Endothelial cell of umbilical vein (primary cell): ENCODE results near the gene KCNJ6. TPM values are rescaled to one million over a fixed set of nuclear protein-coding genes. Genes with fewer than 3 reads are reported as not detected.

ENCODE experiments used
- BruUV-seq: library from RNA; stranded (reverse); fragments of 400-500 nt; replicated peaks from 2 replicates; lab custom pipeline; 2021; lab: Mats Ljungman, UMichigan
- CTCF ChIA-PET: fragments of 300-600, 350-600 bp; sonication (Branson Sonifier 250); formaldehyde crosslinking; loops from one replicate; lab custom pipeline; 2021; ENCODE audit warnings: antibody characterized with exemption, inconsistent platforms; lab: Charles Lee
- POLR2A ChIA-PET: fragments of 300-600, 350-600 bp; sonication (Branson Sonifier 250); formaldehyde crosslinking; loops from one replicate; lab custom pipeline; 2021; ENCODE audit warnings: antibody characterized with exemption, inconsistent platforms; lab: Charles Lee
- DNase-seq: peaks from one replicate; pipeline ENCODE4 v3.0.0-alpha.2; 2011; ENCODE audit warnings: low read depth, low spot score
- FAIRE-seq: peaks from 2 replicates; lab custom pipeline; 2011; peaks lifted over from hg19 to GRCh38; lab: Jason Lieb, UNC
- H2AFZ ChIP-seq: 2 replicates; pipeline ENCODE4 v1.6.0; 2012; ENCODE audit warnings: low read depth, low read length, control low read depth, inconsistent platforms
- H3K27ac ChIP-seq: 2 replicates; pipeline ENCODE4 v1.5.1; 2011; ENCODE audit warnings: low read depth, mild to moderate bottlenecking, control low read depth, low read length, moderate library complexity; ENCODE audit not compliant: insufficient read depth
- H3K27me3 ChIP-seq, 2 experiments: 2 replicates each; pipeline versions ENCODE4 v1.6.0 to v1.6.1; 2011; ENCODE audit warnings: low read length in 2 of 2, mixed read lengths in 1 of 2; ENCODE audit not compliant: control insufficient read depth in 2 of 2, insufficient read depth in 2 of 2
- H3K36me3 ChIP-seq, 2 experiments: 2 replicates in 1 of 2; 3 replicates in 1 of 2; pipeline ENCODE4 v1.5.1; 2011; ENCODE audit warnings: low read length in 2 of 2, mild to moderate bottlenecking in 1 of 2, moderate library complexity in 1 of 2; ENCODE audit not compliant: control insufficient read depth in 2 of 2, insufficient read depth in 2 of 2; ENCODE audit errors: extremely low read depth in 1 of 2
- H3K4me1 ChIP-seq: 3 replicates; pipeline ENCODE4 v1.5.1; 2011; ENCODE audit warnings: mild to moderate bottlenecking, low read length; ENCODE audit not compliant: control insufficient read depth, insufficient read depth; ENCODE audit errors: extremely low read depth
- H3K4me2 ChIP-seq: 2 replicates; pipeline ENCODE4 v1.6.1; 2011; ENCODE audit warnings: low read length, control low read depth, mixed read lengths; ENCODE audit not compliant: insufficient read depth
- H3K4me3 ChIP-seq, 3 experiments: fragments of 200-600 bp in 1 of 3; sonication (generic), shearing (Covaris generic) in 1 of 3; replicated peaks in 1 of 3; 2 replicates each; pipeline ENCODE4 v1.5.1; 2011 to 2016; ENCODE audit warnings: control low read depth in 3 of 3, low read length in 3 of 3, mild to moderate bottlenecking in 2 of 3, inconsistent platforms in 1 of 3, low read depth in 1 of 3, moderate library complexity in 1 of 3; ENCODE audit not compliant: insufficient read depth in 1 of 3
- H3K79me2 ChIP-seq: 2 replicates; pipeline ENCODE4 v1.6.0; 2012; ENCODE audit warnings: low read length, inconsistent platforms; ENCODE audit not compliant: control insufficient read depth, insufficient read depth
- H3K9ac ChIP-seq: replicated peaks from 2 replicates; pipeline ENCODE3; 2011; ENCODE audit warnings: low read length, control low read depth; ENCODE audit not compliant: insufficient read depth; ENCODE audit errors: extremely low read depth
- H3K9me1 ChIP-seq: replicated peaks from 3 replicates; pipeline ENCODE4 v1.6.0; 2011; ENCODE audit warnings: mild to moderate bottlenecking, low read length; ENCODE audit not compliant: control insufficient read depth, insufficient read depth; ENCODE audit errors: extremely low read depth
- H3K9me3 ChIP-seq: replicated peaks from 2 replicates; pipeline ENCODE4 v1.5.1; 2012; ENCODE audit warnings: low read length, inconsistent platforms; ENCODE audit not compliant: control insufficient read depth, insufficient read depth
- H4K20me1 ChIP-seq: replicated peaks from 2 replicates; pipeline ENCODE3; 2011; ENCODE audit warnings: mild to moderate bottlenecking, low read length; ENCODE audit not compliant: control insufficient read depth, insufficient read depth; ENCODE audit errors: extremely low read depth
- CTCF ChIP-seq, 2 donors: IDR thresholded peaks; 1 replicate in 1 of 2; 2 replicates in 1 of 2; pipeline ENCODE4 v1.5.1; 2011; ENCODE audit warnings: low read length in 2 of 2, mild to moderate bottlenecking in 2 of 2, moderate library complexity in 2 of 2, control low read depth in 1 of 2, inconsistent platforms in 1 of 2, low read depth in 1 of 2; ENCODE audit not compliant: insufficient read depth in 1 of 2; ENCODE audit errors: extremely low read depth in 1 of 2
- EZH2 ChIP-seq: IDR thresholded peaks from 2 replicates; pipeline ENCODE4 v1.6.1; 2012; ENCODE audit warnings: borderline replicate concordance, low read depth, mild to moderate bottlenecking, moderate library complexity, low read length, inconsistent platforms; ENCODE audit not compliant: severe bottlenecking
- FOS ChIP-seq: IDR thresholded peaks from 2 replicates; pipeline ENCODE4 v1.6.1; 2011; ENCODE audit warnings: mild to moderate bottlenecking, low read length, moderate library complexity, borderline replicate concordance; ENCODE audit not compliant: insufficient read depth
- POLR2A ChIP-seq: IDR thresholded peaks from 2 replicates; pipeline ENCODE4 v1.6.1; 2012; ENCODE audit warnings: low read depth, mild to moderate bottlenecking, control low read depth, low read length
- POLR2AphosphoS5 ChIP-seq: IDR thresholded peaks from 2 replicates; pipeline ENCODE4 v1.6.1; 2012; ENCODE audit warnings: low read depth, mild to moderate bottlenecking, control low read depth, low read length, moderate library complexity; ENCODE audit not compliant: insufficient read depth
- dilution Hi-C: fragments of 300-500 bp; cut with MboI; formaldehyde crosslinking; loops from one replicate; pipeline ENCODE4 v1.15.0; 2019; ENCODE audit warnings: low sequenced_read_pairs; ENCODE audit not compliant: extremely low pct_ligation_motif_present
- intact Hi-C: fragments of 100-400 bp; cut with micrococcal nuclease; formaldehyde crosslinking; loops from one replicate; pipeline ENCODE4 v1.10.0; 2022
- polyA plus RNA-seq, 4 experiments: library from polyadenylated mRNA; depleted of rRNA in 3 of 4; stranded (reverse) in 3 of 4; unstranded in 1 of 4; fragments of >200 nt; gene quantifications; 2 replicates each; pipeline versions ENCODE4 v1.2.1 to v1.2.3, GENCODE V29; 2011 to 2012; ENCODE audit warnings: missing spikeins in 1 of 4
- total RNA-seq: library from RNA; stranded (reverse); gene quantifications from 2 replicates; pipeline ENCODE4 v1.2.3, GENCODE V29; 2021

KCNJ6 gene
- total and polyA plus RNA-seq, 2 donors (not counting 3 experiments of a cell fraction or from before 2014, with no cell fraction given) = not detected

GRCh38 chr21:37905291-37905690, 11.0 kb downstream of the KCNJ6 start:
- Histone ChIP-seq H3K36me3 (no peaks in the 10 kb centered on the region), H3K4me3 (no peak overlapping the region), H3K27me3 (peaks cover 0 to 5% of the 10 kb centered on the region in 2 experiments), H3K9me1 (no peaks in the 10 kb centered on the region), H3K27ac (no peak overlapping the region), H3K9ac (no peak overlapping the region), H4K20me1 (no peaks in the 10 kb centered on the region), H3K9me3 (no peaks in the 10 kb centered on the region), H2AFZ (no peak overlapping the region), H3K79me2 (no peaks in the 10 kb centered on the region), H3K4me2 (no peak overlapping the region), H3K4me1 (no peaks in the 10 kb centered on the region)
- DNase-seq = no peak
- TF ChIP-seq EZH2 (no peak), FOS (no peak), POLR2AphosphoS5 (no peak), CTCF (IDR thresholded peaks at IDR 0.05; ENCODE audit: extremely low read depth in 1 of 2, insufficient read depth in 1 of 2, low read depth in 1 of 2, low read length in 2 of 2) (no peak)
- POLR2A ChIA-PET = no interaction called here
- CTCF ChIA-PET = interaction anchor here (1.0 kb wide), 1 partner anchor 193 kb away, joined by 3 read pairs; no protein-coding TSS in a partner anchor
- no peak for FAIRE-seq
- dilution Hi-C loops = no loop called here
- intact Hi-C loops = no loop called here
- no TSS peak for BruUV-seq

- dilution Hi-C loops = no loop called here
- intact Hi-C loops = no loop called here
- CTCF ChIA-PET = interaction anchor here (1.0 kb wide), 1 partner anchor 193 kb away, joined by 3 read pairs; no protein-coding TSS in a partner anchor
These were observed 11.4 kb downstream of the KCNJ6 start for GRCh38 chr21:37904856-37905255.

More at GRCh38 chr21:37904856-37905255, 11.4 kb downstream of the KCNJ6 start:
- no peaks in the 10 kb centered on the region for H4K20me1 ChIP-seq
- no peaks in the 10 kb centered on the region for H3K79me2 ChIP-seq
- DNase-seq (no peak), FAIRE-seq (no peak)
- H3K4me3 ChIP-seq = no peak overlapping the region
- no peak overlapping the region for H3K27ac ChIP-seq
- no peaks in the 10 kb centered on the region for H3K36me3 ChIP-seq
- H3K9me1 ChIP-seq = no peaks in the 10 kb centered on the region
- H3K4me2 ChIP-seq = no peak overlapping the region
- no peaks in the 10 kb centered on the region for H3K9me3 ChIP-seq
- no peaks in the 10 kb centered on the region for H3K4me1 ChIP-seq
- peaks cover 0 to 5% of the 10 kb centered on the region in 2 experiments for H3K27me3 ChIP-seq
- BruUV-seq = no TSS peak
- H3K9ac ChIP-seq = no peak overlapping the region
- no peak overlapping the region for H2AFZ ChIP-seq
- POLR2A ChIA-PET = no interaction called here
- TF ChIP-seq FOS (no peak), POLR2A (no peak)
